HFF-Myc (cell line): ENCODE measurements around the gene SUSD3.

ENCODE experiments used
- DNase-seq: peaks from one replicate; pipeline ENCODE4 v3.0.0-alpha.2; 2011; ENCODE audit warnings: low read depth; ENCODE audit errors: extremely low read depth
- H3K4me3 ChIP-seq: replicated peaks from 2 replicates; pipeline ENCODE4 v1.5.1; 2011; ENCODE audit warnings: low read depth, mild to moderate bottlenecking, control low read depth, low read length
- CTCF ChIP-seq: IDR thresholded peaks from 2 replicates; pipeline ENCODE4 v1.5.1; 2012; ENCODE audit warnings: mild to moderate bottlenecking, low read depth, low read length, control low read depth; ENCODE audit errors: missing control alignments

The SUSD3 gene

GRCh38 chr9:93091056-93091452, 32.6 kb downstream of the SUSD3 start:
- TF ChIP-seq CTCF = no peak

GRCh38 chr9:93091453-93092081, 33.1 kb downstream of the SUSD3 start:
- no peak overlapping the region for H3K4me3 ChIP-seq
- no peak for TF ChIP-seq CTCF
- peak; percentile 70 for DNase-seq

More at GRCh38 chr9:93091056-93091452, 32.6 kb downstream of the SUSD3 start:
- no peak for DNase-seq
- no peak overlapping the region for H3K4me3 ChIP-seq

- DNase-seq = no peak
- no peak for TF ChIP-seq CTCF
Observed at GRCh38 chr9:93092251-93092991, 33.9 kb downstream of the SUSD3 start.

GRCh38 chr9:93093127-93093876, 34.8 kb downstream of the SUSD3 start:
- no peak for TF ChIP-seq CTCF
- no peak for DNase-seq
- no peak overlapping the region for H3K4me3 ChIP-seq

More at GRCh38 chr9:93092251-93092991, 33.9 kb downstream of the SUSD3 start:
- H3K4me3 ChIP-seq = no peak overlapping the region

GRCh38 chr9:93093877-93094657, 35.6 kb downstream of the SUSD3 start:
- no peak for DNase-seq
- H3K4me3 ChIP-seq = no peak overlapping the region
- TF ChIP-seq CTCF = no peak

GRCh38 chr9:93094658-93095204, 36.2 kb downstream of the SUSD3 start:
- no peak for TF ChIP-seq CTCF
- no peak for DNase-seq
- H3K4me3 ChIP-seq = peak overlapping the region; percentile 40
